ENCODE measurements around the gene NFKB2. TPM values are rescaled to one million over a fixed set of nuclear protein-coding genes. Genes with fewer than 3 reads are reported as not detected.

Gene NFKB2
- total and polyA plus RNA-seq, 2 of the 8 experiments (the other 6 are each of a cell fraction or from before 2014, with no cell fraction given): 20.4 to 31.4 TPM

DNA sequence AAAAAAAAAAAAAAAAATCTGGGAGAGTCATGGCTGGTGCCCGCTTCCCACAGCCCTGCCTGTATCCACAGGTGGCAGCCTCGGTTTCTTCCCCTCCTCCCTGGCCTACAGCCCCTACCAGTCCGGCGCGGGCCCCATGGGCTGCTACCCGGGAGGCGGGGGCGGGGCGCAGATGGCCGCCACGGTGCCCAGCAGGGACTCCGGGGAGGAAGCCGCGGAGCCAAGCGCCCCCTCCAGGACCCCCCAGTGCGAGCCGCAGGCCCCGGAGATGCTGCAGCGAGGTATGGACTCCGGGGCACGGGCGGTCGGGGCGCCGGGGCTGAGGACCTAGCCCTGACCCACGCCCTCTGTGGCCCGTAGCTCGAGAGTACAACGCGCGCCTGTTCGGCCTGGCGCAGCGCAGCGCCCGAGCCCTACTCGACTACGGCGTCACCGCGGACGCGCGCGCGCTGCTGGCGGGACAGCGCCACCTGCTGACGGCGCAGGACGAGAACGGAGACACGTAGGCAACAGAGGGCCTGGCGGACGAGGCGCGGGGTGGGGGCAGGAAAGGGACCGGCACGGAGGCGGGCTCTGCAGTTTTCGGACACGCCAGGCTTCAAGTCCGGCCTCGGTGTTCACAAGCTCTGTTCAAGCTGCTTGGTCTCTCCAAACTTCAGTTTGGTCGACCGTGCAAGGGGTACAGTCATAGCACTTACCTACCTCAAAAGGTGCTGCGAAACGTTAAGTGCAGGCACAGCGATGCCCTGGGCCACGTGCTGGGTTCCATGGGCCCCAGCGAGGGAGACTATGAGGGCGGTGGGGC lies 3.9 kb downstream of the NFKB2 start (continued):
- TF ChIP-seq SAP30 (IDR thresholded peaks at IDR 0.05; ENCODE audit: insufficient read depth, insufficient replicate concordance, low read length) (no peak), POU5F1 (IDR thresholded peaks at IDR 0.05; ENCODE audit: low read depth, low read length) (no peak), FOSL1 (IDR thresholded peaks at IDR 0.05; ENCODE audit: insufficient read depth, low read depth, low read length) (no peak), CBX5 (IDR thresholded peaks at IDR 0.05; ENCODE audit: low read depth, low read length) (no peak), SRF (IDR thresholded peaks at IDR 0.05; ENCODE audit: low read depth, low read length) (0 out of 2 replicates have a peak, but pooled peaks have one; percentile 21), RAD21 (IDR thresholded peaks at IDR 0.05 in 1 of 2, conservative IDR thresholded peaks at IDR 0.05 in 1 of 2; ENCODE audit: low read depth in 2 of 2, low read length in 2 of 2) (peak; percentile 63 to 75), CHD1 (IDR thresholded peaks at IDR 0.05; ENCODE audit: low read depth, low read length) (no peak), EP300 (IDR thresholded peaks at IDR 0.05; ENCODE audit: borderline replicate concordance in 1 of 2, low read depth in 2 of 2, low read length in 2 of 2) (peak in 1 of 2 experiments; percentile 35; a peak in 1 of 3 replicates), RBBP5 (IDR thresholded peaks at IDR 0.05; ENCODE audit: borderline replicate concordance, low read depth, low read length) (peak; percentile 31; the same call in 1 of the 2 replicates), BCL11A (IDR thresholded peaks at IDR 0.05; ENCODE audit: low read depth in 2 of 2, low read length in 2 of 2) (no peak), KDM4A (IDR thresholded peaks at IDR 0.05; ENCODE audit: low read depth, low read length, severe bottlenecking) (peak; percentile 67), CREB1 (IDR thresholded peaks at IDR 0.05) (peak; percentile 96), POLR2AphosphoS5 (IDR thresholded peaks at IDR 0.05; ENCODE audit: low read depth, low read length) (peak; percentile 47), BRCA1 (IDR thresholded peaks at IDR 0.05; ENCODE audit: low read depth, low read length) (no peak), PHF8 (conservative IDR thresholded peaks at IDR 0.05; ENCODE audit: low read depth, low read length) (peak; percentile 59), JUND (IDR thresholded peaks at IDR 0.05; ENCODE audit: low read length) (0 out of 2 replicates have a peak, but pooled peaks have one; percentile 16), POLR2A (IDR thresholded peaks at IDR 0.05; ENCODE audit: control extremely low read depth in 1 of 2, low read depth in 2 of 2, low read length in 2 of 2) (peak in 1 of 2 experiments; percentile 73; a peak in 2 of 3 replicates)
- TF ChIP-seq, protein P1, sequence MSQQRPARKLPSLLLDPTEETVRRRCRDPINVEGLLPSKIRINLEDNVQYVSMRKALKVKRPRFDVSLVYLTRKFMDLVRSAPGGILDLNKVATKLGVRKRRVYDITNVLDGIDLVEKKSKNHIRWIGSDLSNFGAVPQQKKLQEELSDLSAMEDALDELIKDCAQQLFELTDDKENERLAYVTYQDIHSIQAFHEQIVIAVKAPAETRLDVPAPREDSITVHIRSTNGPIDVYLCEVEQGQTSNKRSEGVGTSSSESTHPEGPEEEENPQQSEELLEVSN (IDR thresholded peaks at IDR 0.05): peak; percentile 75
- TF ChIP-seq, protein P2, sequence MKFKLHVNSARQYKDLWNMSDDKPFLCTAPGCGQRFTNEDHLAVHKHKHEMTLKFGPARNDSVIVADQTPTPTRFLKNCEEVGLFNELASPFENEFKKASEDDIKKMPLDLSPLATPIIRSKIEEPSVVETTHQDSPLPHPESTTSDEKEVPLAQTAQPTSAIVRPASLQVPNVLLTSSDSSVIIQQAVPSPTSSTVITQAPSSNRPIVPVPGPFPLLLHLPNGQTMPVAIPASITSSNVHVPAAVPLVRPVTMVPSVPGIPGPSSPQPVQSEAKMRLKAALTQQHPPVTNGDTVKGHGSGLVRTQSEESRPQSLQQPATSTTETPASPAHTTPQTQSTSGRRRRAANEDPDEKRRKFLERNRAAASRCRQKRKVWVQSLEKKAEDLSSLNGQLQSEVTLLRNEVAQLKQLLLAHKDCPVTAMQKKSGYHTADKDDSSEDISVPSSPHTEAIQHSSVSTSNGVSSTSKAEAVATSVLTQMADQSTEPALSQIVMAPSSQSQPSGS (IDR thresholded peaks at IDR 0.05; ENCODE audit: low read length): no peak
- TF ChIP-seq, protein P3, sequence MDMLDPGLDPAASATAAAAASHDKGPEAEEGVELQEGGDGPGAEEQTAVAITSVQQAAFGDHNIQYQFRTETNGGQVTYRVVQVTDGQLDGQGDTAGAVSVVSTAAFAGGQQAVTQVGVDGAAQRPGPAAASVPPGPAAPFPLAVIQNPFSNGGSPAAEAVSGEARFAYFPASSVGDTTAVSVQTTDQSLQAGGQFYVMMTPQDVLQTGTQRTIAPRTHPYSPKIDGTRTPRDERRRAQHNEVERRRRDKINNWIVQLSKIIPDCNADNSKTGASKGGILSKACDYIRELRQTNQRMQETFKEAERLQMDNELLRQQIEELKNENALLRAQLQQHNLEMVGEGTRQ (IDR thresholded peaks at IDR 0.05; ENCODE audit: low read length): no peak
